Measurements from ENCODE around the gene LAMTOR1.

- no peak for TF ChIP-seq NR2C2 (IDR thresholded peaks at IDR 0.05; ENCODE audit: borderline replicate concordance, control insufficient read depth, insufficient read length, low read depth)
- no peak for TF ChIP-seq YY1 (IDR thresholded peaks at IDR 0.05; ENCODE audit: low read depth, low read length)
- no peak for TF ChIP-seq USF2 (IDR thresholded peaks at IDR 0.05; ENCODE audit: borderline replicate concordance, low read depth, low read length)
- TF ChIP-seq NFIC (IDR thresholded peaks at IDR 0.05; ENCODE audit: low read depth, low read length) = no peak
- TF ChIP-seq ZBTB11 (CRISPR knock-in tag; IDR thresholded peaks at IDR 0.05) = no peak
- no peak for TF ChIP-seq E4F1 (IDR thresholded peaks at IDR 0.05; ENCODE audit: borderline replicate concordance, partially characterized antibody)
- TF ChIP-seq CTCF (IDR thresholded peaks at IDR 0.05 in 2 of 3, conservative IDR thresholded peaks at IDR 0.05 in 1 of 3; ENCODE audit: control insufficient read depth in 2 of 3, extremely low read depth in 1 of 3, insufficient read depth in 1 of 3, low read depth in 3 of 3, low read length in 3 of 3) = no peak
Observed at GRCh38 chr11:72048766-72049460, 54.2 kb downstream of the LAMTOR1 start.
